IPS-NIHi11 (cell line): Measurements from ENCODE around the gene MED10.

ENCODE experiments used
- DNase-seq: peaks from one replicate; pipeline ENCODE4 v3.0.0; 2012; ENCODE audit warnings: mixed read lengths, low spot score

The MED10 gene

GRCh38 chr5:6377905-6378765, at the start of gene MED10:
TSS of gene MED10 (minus strand) at chr5:6378547. CDS start at chr5:6378483, 64 bp downstream.
- DNase-seq, result peak; percentile 96

GRCh38 chr5:6427694-6428093, 49.3 kb upstream of the MED10 start:
- DNase-seq, result no peak

- no peak for DNase-seq
Observed at GRCh38 chr5:6424700-6425099, 46.4 kb upstream of the MED10 start.

- DNase-seq, result no peak
Observed at GRCh38 chr5:6424110-6424659, 45.8 kb upstream of the MED10 start.

GRCh38 chr5:6423327-6424109, 45.2 kb upstream of the MED10 start:
- no peak for DNase-seq

GRCh38 chr5:6419340-6419852, 41.0 kb upstream of the MED10 start:
- DNase-seq, result no peak

- DNase-seq, result no peak
Observed at GRCh38 chr5:6418679-6419276, 40.4 kb upstream of the MED10 start.

- no peak for DNase-seq
Observed at GRCh38 chr5:6417657-6418056, 39.3 kb upstream of the MED10 start.

GRCh38 chr5:6412811-6413210, 34.5 kb upstream of the MED10 start:
- no peak for DNase-seq

- DNase-seq, result no peak
Observed at GRCh38 chr5:6411141-6411540, 32.8 kb upstream of the MED10 start.

- no peak for DNase-seq
Observed at GRCh38 chr5:6410421-6410820, 32.1 kb upstream of the MED10 start.

- DNase-seq, result no peak
Observed at GRCh38 chr5:6408627-6409446, 30.5 kb upstream of the MED10 start.

GRCh38 chr5:6408260-6408596, 29.9 kb upstream of the MED10 start:
- DNase-seq, result no peak

GRCh38 chr5:6407558-6408259, 29.4 kb upstream of the MED10 start:
- no peak for DNase-seq

- DNase-seq, result no peak
Observed at GRCh38 chr5:6405591-6405990, 27.2 kb upstream of the MED10 start.

GRCh38 chr5:6404129-6404528, 25.8 kb upstream of the MED10 start:
- DNase-seq, result no peak

GRCh38 chr5:6403416-6403815, 25.1 kb upstream of the MED10 start:
- no peak for DNase-seq

- no peak for DNase-seq
Observed at GRCh38 chr5:6402939-6403338, 24.6 kb upstream of the MED10 start.

GRCh38 chr5:6401410-6401809, 23.1 kb upstream of the MED10 start:
- DNase-seq, result no peak

- DNase-seq, result no peak
Observed at GRCh38 chr5:6399980-6400910, 21.9 kb upstream of the MED10 start.
